B cell (primary cell): ENCODE data around the gene TMEM80. TPM values are rescaled to one million over a fixed set of nuclear protein-coding genes. Genes with fewer than 3 reads are reported as not detected.

ENCODE experiments used
- ATAC-seq: fragments of 200-7000 bp; cut with Tn5 transposase; one replicate; pipeline ENCODE4 v1.10.0; 2021; ENCODE audit warnings: low read depth, mild to moderate bottlenecking, moderate number of reproducible peaks, moderate library complexity
- CTCF ChIA-PET: fragments of 350-600 bp; sonication (Branson Sonifier 250); formaldehyde crosslinking; loops from one replicate; lab custom pipeline; 2021; ENCODE audit warnings: antibody characterized with exemption, inconsistent platforms; lab: Charles Lee
- POLR2A ChIA-PET: fragments of 350-600 bp; sonication (Branson Sonifier 250); formaldehyde crosslinking; loops from one replicate; lab custom pipeline; 2021; ENCODE audit warnings: antibody characterized with exemption; lab: Charles Lee
- DNase-seq: peaks from one replicate; pipeline ENCODE4 v3.0.0; 2013
- H2AFZ ChIP-seq: 2 replicates; pipeline ENCODE4 v1.6.1; 2012; ENCODE audit warnings: mild to moderate bottlenecking, low read depth, low read length; ENCODE audit not compliant: insufficient read depth, poor library complexity, severe bottlenecking
- H3K27ac ChIP-seq, 2 donors: 1 replicate in 1 of 2; 2 replicates in 1 of 2; pipeline ENCODE4 v1.5.1; 2012 to 2013; ENCODE audit warnings: low read length in 2 of 2, mild to moderate bottlenecking in 2 of 2, moderate library complexity in 1 of 2
- H3K27me3 ChIP-seq, 4 experiments: fragments of 200-600 bp in 1 of 4; sonication (generic) in 1 of 4; replicated peaks in 1 of 4; 1 replicate in 2 of 4; 2 replicates in 2 of 4; pipeline versions ENCODE4 v1.6.1 to v1.7.0; 2013 to 2016; ENCODE audit warnings: low read length in 3 of 4, mild to moderate bottlenecking in 2 of 4, mixed read lengths in 1 of 4, moderate library complexity in 1 of 4; ENCODE audit not compliant: insufficient read depth in 4 of 4, control insufficient read depth in 3 of 4; ENCODE audit errors: control extremely low read depth in 1 of 4
- H3K36me3 ChIP-seq, 2 experiments: replicated peaks in 1 of 2; 1 replicate in 1 of 2; 2 replicates in 1 of 2; pipeline versions ENCODE4 v1.6.1 to v1.7.1; 2013; ENCODE audit warnings: low read length in 1 of 2; ENCODE audit not compliant: insufficient read depth in 2 of 2, control insufficient read depth in 1 of 2; ENCODE audit errors: control extremely low read depth in 1 of 2, extremely low read depth in 1 of 2
- H3K4me1 ChIP-seq, 2 donors: fragments of 200-600 bp in 1 of 2; sonication (generic) in 1 of 2; 1 replicate in 1 of 2; 2 replicates in 1 of 2; pipeline versions ENCODE4 v1.5.1 to v1.6.1; 2013 to 2017; ENCODE audit warnings: low read length in 2 of 2; ENCODE audit not compliant: control insufficient read depth in 2 of 2, insufficient read depth in 2 of 2
- H3K4me2 ChIP-seq: replicated peaks from 2 replicates; pipeline ENCODE3; 2012; ENCODE audit warnings: mild to moderate bottlenecking, low read depth, low read length; ENCODE audit not compliant: poor library complexity, severe bottlenecking
- H3K4me3 ChIP-seq, 5 experiments: fragments of 200-600 bp in 1 of 5; sonication (generic) in 1 of 5; 1 replicate in 3 of 5; 2 replicates in 2 of 5; pipeline versions ENCODE4 v1.5.1 to v1.7.0; 2011 to 2016; ENCODE audit warnings: low read length in 4 of 5, mild to moderate bottlenecking in 4 of 5, low read depth in 2 of 5, control low read depth in 1 of 5, moderate library complexity in 1 of 5; ENCODE audit not compliant: insufficient read depth in 1 of 5; ENCODE audit errors: control extremely low read depth in 1 of 5, extremely low read depth in 1 of 5
- H3K79me2 ChIP-seq: fragments of 200-600 bp; sonication (generic); one replicate; pipeline ENCODE4 v1.6.0; 2016; ENCODE audit warnings: low read length; ENCODE audit not compliant: control insufficient read depth, insufficient read depth
- H3K9ac ChIP-seq: fragments of 200-600 bp; sonication (generic); 2 replicates; pipeline ENCODE4 v1.6.1; 2017; ENCODE audit warnings: mild to moderate bottlenecking, low read length, moderate library complexity
- H3K9me3 ChIP-seq, 3 donors: one replicate each; pipeline versions ENCODE4 v1.6.1 to v1.7.1; 2013; ENCODE audit warnings: low read length in 2 of 3; ENCODE audit not compliant: control insufficient read depth in 2 of 3, insufficient read depth in 1 of 3; ENCODE audit errors: control extremely low read depth in 1 of 3
- H4K20me1 ChIP-seq: 2 replicates; pipeline ENCODE4 v1.6.0; 2012; ENCODE audit warnings: mild to moderate bottlenecking, low read length; ENCODE audit not compliant: insufficient read depth, control insufficient read depth, poor library complexity, severe bottlenecking
- H3K27ac Mint-ChIP-seq: one replicate; pipeline ENCODE4 v1.8.0; 2021; ENCODE audit warnings: mixed read lengths
- H3K27me3 Mint-ChIP-seq: one replicate; pipeline ENCODE4 v1.8.0; 2021; ENCODE audit warnings: mixed read lengths
- H3K4me1 Mint-ChIP-seq: one replicate; pipeline ENCODE4 v1.8.0; 2021; ENCODE audit warnings: mixed read lengths
- H3K4me3 Mint-ChIP-seq: one replicate; pipeline ENCODE4 v1.8.0; 2021; ENCODE audit warnings: mixed read lengths
- H3K9me3 Mint-ChIP-seq: one replicate; pipeline ENCODE4 v1.8.0; 2022; ENCODE audit warnings: mixed read lengths; ENCODE audit not compliant: insufficient read depth
- EZH2 ChIP-seq: IDR thresholded peaks from 2 replicates; pipeline ENCODE4 v1.6.1; 2012; ENCODE audit warnings: borderline replicate concordance, low read depth, mild to moderate bottlenecking, moderate library complexity, low read length; ENCODE audit not compliant: insufficient read depth, poor library complexity, severe bottlenecking
- WGBS: methylation state at CpG from one replicate; pipeline ENCODE4 v1.1.5; 2013; ENCODE audit warnings: missing lambda C conversion rate; ENCODE audit not compliant: insufficient coverage; 5-methylcytosine and 5-hydroxymethylcytosine counted together
- intact Hi-C: fragments of 100-400 bp; cut with micrococcal nuclease; formaldehyde crosslinking; loops from one replicate; pipeline ENCODE4 v1.10.0; 2022
- polyA plus RNA-seq: library from polyadenylated mRNA; depleted of rRNA; stranded (reverse); fragments of >200 nt; gene quantifications from 2 replicates; pipeline ENCODE4 v1.2.3, GENCODE V29; 2012
- total RNA-seq, 2 donors: library from RNA; stranded (reverse); fragments of 120-200 nt in 1 of 2; gene quantifications; 1 replicate in 1 of 2; 2 replicates in 1 of 2; pipeline versions ENCODE4 v1.2.3 to v1.2.4, GENCODE V29; 2013 to 2022
- TF ChIP-seq, protein P1 (sequence below): fragments of 200-600 bp; IDR thresholded peaks from one replicate; pipeline ENCODE4 v1.8.0; 2022; ENCODE audit warnings: antibody characterized with exemption, mild to moderate bottlenecking

Gene TMEM80
- total and polyA plus RNA-seq, 2 donors (not counting 1 experiment from before 2014, with no cell fraction given): 72.5 to 84.1 TPM

DNA sequence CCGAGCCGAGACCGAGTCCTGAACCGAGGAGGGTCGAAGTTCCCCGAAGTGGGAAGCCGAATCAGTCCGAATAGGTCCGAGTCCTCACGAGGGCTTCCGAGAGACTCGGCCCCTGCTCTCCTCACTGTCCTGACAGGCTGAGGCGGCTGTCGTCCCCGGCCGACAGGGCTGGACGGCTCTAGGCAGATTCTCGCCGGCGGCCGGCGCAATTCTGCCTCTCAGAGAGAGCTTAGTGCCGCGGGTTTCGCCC, 403 bp upstream of the TMEM80 start:
- Mint-ChIP-seq H3K4me3 (peak overlapping the region; percentile 88), H3K27ac (peak overlapping the region; percentile 95), H3K4me1 (peaks cover 47% of the 10 kb centered on the region), H3K9me3 (no peaks in the 10 kb centered on the region), H3K27me3 (no peaks in the 10 kb centered on the region)
- Histone ChIP-seq H3K27me3 (no peaks in the 10 kb centered on the region), H3K9me3 (no peaks in the 10 kb centered on the region), H3K79me2 (peaks cover 41% of the 10 kb centered on the region), H4K20me1 (peaks cover 35% of the 10 kb centered on the region), H3K4me3 (peak overlapping the region; percentile 52 to 97 (median 84)), H3K36me3 (peaks cover 0 to 6% of the 10 kb centered on the region in 2 experiments), H2AFZ (peak overlapping the region; percentile 96), H3K9ac (peak overlapping the region; percentile 99), H3K4me1 (peaks cover 30 to 36% of the 10 kb centered on the region in 2 donors), H3K4me2 (peak overlapping the region; percentile 81), H3K27ac (peak overlapping the region; percentile 100)
- under 1% methylated on average over 25 of the region's 25 CpGs for WGBS
- intact Hi-C loops: loop anchor here (1.0 to 5.0 kb wide), 4 partner anchors 79 to 1707 kb away; partner anchors contain the start of genes LRRC56 and TSSC4
- DNase-seq: no peak
- no peak for ATAC-seq
- ChIA-PET POLR2A (interaction anchor here (0.6 to 6.1 kb wide), 8 partner anchors 15 to 159 kb away, joined by 3 to 105 read pairs (median 4); partner anchors contain the start of genes HRAS, IRF7, LRRC56 and PHRF1), CTCF (interaction anchor here (0.7 to 3.5 kb wide), 6 partner anchors 13 to 53 kb away, joined by 3 to 60 read pairs (median 9); partner anchors contain the start of gene TALDO1)
- TF ChIP-seq, protein P1, sequence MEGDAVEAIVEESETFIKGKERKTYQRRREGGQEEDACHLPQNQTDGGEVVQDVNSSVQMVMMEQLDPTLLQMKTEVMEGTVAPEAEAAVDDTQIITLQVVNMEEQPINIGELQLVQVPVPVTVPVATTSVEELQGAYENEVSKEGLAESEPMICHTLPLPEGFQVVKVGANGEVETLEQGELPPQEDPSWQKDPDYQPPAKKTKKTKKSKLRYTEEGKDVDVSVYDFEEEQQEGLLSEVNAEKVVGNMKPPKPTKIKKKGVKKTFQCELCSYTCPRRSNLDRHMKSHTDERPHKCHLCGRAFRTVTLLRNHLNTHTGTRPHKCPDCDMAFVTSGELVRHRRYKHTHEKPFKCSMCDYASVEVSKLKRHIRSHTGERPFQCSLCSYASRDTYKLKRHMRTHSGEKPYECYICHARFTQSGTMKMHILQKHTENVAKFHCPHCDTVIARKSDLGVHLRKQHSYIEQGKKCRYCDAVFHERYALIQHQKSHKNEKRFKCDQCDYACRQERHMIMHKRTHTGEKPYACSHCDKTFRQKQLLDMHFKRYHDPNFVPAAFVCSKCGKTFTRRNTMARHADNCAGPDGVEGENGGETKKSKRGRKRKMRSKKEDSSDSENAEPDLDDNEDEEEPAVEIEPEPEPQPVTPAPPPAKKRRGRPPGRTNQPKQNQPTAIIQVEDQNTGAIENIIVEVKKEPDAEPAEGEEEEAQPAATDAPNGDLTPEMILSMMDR: no peak
- no peak for TF ChIP-seq EZH2

DNA sequence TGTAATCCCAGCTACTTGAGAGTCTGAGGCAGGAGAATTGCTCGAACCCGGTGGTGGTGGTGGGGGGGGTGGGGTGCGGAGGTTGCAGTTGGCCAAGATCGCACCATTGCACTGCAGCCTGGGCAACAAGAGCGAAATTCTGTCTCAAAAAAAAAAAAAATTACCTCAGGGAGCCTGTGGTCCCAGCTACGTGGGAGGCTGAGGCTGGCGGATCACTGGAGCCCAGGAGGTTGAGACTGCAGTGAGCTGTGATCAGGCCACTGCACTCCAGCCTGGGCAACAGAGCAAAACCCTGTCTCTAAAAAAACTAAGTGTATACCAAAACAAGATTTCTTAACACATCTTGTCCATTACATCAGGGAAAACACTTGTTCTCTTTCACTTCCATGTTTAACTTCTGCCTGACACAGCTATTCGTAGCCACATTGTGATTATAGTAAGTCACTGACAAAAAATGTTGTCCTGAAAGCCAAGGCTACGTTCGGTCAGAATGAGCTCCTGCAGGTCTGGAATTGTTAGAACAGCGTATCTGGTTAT, 1.4 kb downstream of the TMEM80 start:
- H3K4me3 Mint-ChIP-seq: peak overlapping the region; percentile 88
- Histone ChIP-seq H3K4me1 (peaks cover 30 to 36% of the 10 kb centered on the region in 2 donors), H3K27me3 (no peaks in the 10 kb centered on the region), H3K4me3 (peak overlapping the region in 2 of 5 experiments; percentile 71 to 95), H3K36me3 (peaks cover 0 to 14% of the 10 kb centered on the region in 2 experiments), H3K9me3 (no peaks in the 10 kb centered on the region), H4K20me1 (peaks cover 20% of the 10 kb centered on the region), H3K4me2 (peak overlapping the region; percentile 81), H3K9ac (peak overlapping the region; percentile 99), H2AFZ (no peak overlapping the region), H3K79me2 (peaks cover 25% of the 10 kb centered on the region), H3K27ac (peak overlapping the region; percentile 100)
- intact Hi-C loops: loop anchor here (1.0 to 5.0 kb wide), 4 partner anchors 26 to 1705 kb away; partner anchors contain the start of gene TSSC4
- TF ChIP-seq, protein P1: no peak
- TF ChIP-seq EZH2: no peak
- DNase-seq (peak; percentile 74), ATAC-seq (peak; percentile 0)
- ChIA-PET POLR2A (interaction anchor here (0.6 to 6.1 kb wide), 10 partner anchors 8 to 161 kb away, joined by 3 to 105 read pairs (median 4); partner anchors contain the start of genes HRAS, LRRC56 and PNPLA2), CTCF (interaction anchor here (0.8 to 3.5 kb wide), 8 partner anchors 26 to 142 kb away, joined by 3 to 60 read pairs (median 6); partner anchors contain the start of genes PHRF1 and TALDO1)
- no peaks in the 10 kb centered on the region for H3K27me3 Mint-ChIP-seq
- H3K9me3 Mint-ChIP-seq: no peaks in the 10 kb centered on the region
- 0% methylated on average over 3 of the region's 11 CpGs for WGBS
- peaks cover 41% of the 10 kb centered on the region for H3K4me1 Mint-ChIP-seq
- peak overlapping the region; percentile 95 for H3K27ac Mint-ChIP-seq
